Neural progenitor cell (in vitro differentiated cells): ENCODE data around the gene PCTP. TPM values are rescaled to one million over a fixed set of nuclear protein-coding genes. Genes with fewer than 3 reads are reported as not detected.
A peak's percentile ranks its signal among the peaks of the same experiment; 100 is the strongest.

Source experiments
- DNase-seq: peaks from one replicate; pipeline ENCODE4 v3.0.0-alpha.2; 2016; ENCODE audit warnings: low spot score
- H2AFZ ChIP-seq: fragments of 200-600 bp; sonication (generic); replicated peaks from 2 replicates; pipeline ENCODE4 v1.6.1; 2016; ENCODE audit warnings: antibody characterized with exemption
- H3F3A ChIP-seq: fragments of 200-600 bp; sonication (generic); 2 replicates; pipeline ENCODE4 v1.6.1; 2016; ENCODE audit warnings: antibody characterized with exemption, low read depth
- H3K27ac ChIP-seq: fragments of 200-600 bp; sonication (generic); 2 replicates; pipeline ENCODE4 v1.5.1; 2016; ENCODE audit warnings: mild to moderate bottlenecking
- H3K27me3 ChIP-seq: fragments of 200-600 bp; sonication (generic); 2 replicates; pipeline ENCODE4 v1.6.1; 2016; ENCODE audit warnings: mild to moderate bottlenecking, moderate library complexity
- H3K36me3 ChIP-seq: fragments of 200-600 bp; sonication (generic); 2 replicates; pipeline ENCODE4 v1.5.1; 2016
- H3K4me1 ChIP-seq: fragments of 200-600 bp; sonication (generic); 2 replicates; pipeline ENCODE4 v1.6.1; 2016; ENCODE audit warnings: mixed run types
- H3K4me2 ChIP-seq: fragments of 200-600 bp; sonication (generic); 2 replicates; pipeline ENCODE4 v1.6.1; 2016
- H3K4me3 ChIP-seq: fragments of 200-600 bp; sonication (generic); 2 replicates; pipeline ENCODE4 v1.5.1; 2016
- H3K79me2 ChIP-seq: fragments of 200-600 bp; sonication (generic); 2 replicates; pipeline ENCODE4 v1.6.1; 2016; ENCODE audit warnings: low read depth
- H3K9ac ChIP-seq: fragments of 200-600 bp; sonication (generic); 2 replicates; pipeline ENCODE4 v1.6.1; 2016
- H3K9me3 ChIP-seq: fragments of 200-600 bp; sonication (generic); 2 replicates; pipeline ENCODE4 v1.5.1; 2016; ENCODE audit warnings: low read depth
- H4K20me1 ChIP-seq: fragments of 200-600 bp; sonication (generic); 2 replicates; pipeline ENCODE4 v1.6.1; 2016; ENCODE audit warnings: low read depth
- H3K27ac Mint-ChIP-seq: 3 replicates; pipeline ENCODE4 v1.8.0; 2021; ENCODE audit warnings: mixed read lengths
- H3K27me3 Mint-ChIP-seq: 2 replicates; pipeline ENCODE4 v1.8.0; 2022; ENCODE audit warnings: low read depth, mild to moderate bottlenecking, inconsistent platforms, moderate library complexity, mixed read lengths; ENCODE audit not compliant: insufficient read depth
- H3K36me3 Mint-ChIP-seq: 3 replicates; pipeline ENCODE4 v1.8.0; 2021; ENCODE audit warnings: mixed read lengths
- H3K4me1 Mint-ChIP-seq: 3 replicates; pipeline ENCODE4 v1.8.0; 2021; ENCODE audit warnings: mixed read lengths
- H3K4me3 Mint-ChIP-seq: 3 replicates; pipeline ENCODE4 v1.8.0; 2021; ENCODE audit warnings: mild to moderate bottlenecking, moderate library complexity, mixed read lengths
- H3K9me3 Mint-ChIP-seq: 3 replicates; pipeline ENCODE4 v1.8.0; 2020; ENCODE audit warnings: mixed read lengths
- EZH2 ChIP-seq: fragments of 200-600 bp; sonication (generic); IDR thresholded peaks from 2 replicates; pipeline ENCODE4 v1.6.1; 2017; ENCODE audit warnings: antibody characterized with exemption, mild to moderate bottlenecking, moderate library complexity
- EZH2phosphoT487 ChIP-seq: fragments of 200-600 bp; sonication (generic); IDR thresholded peaks from 2 replicates; pipeline ENCODE4 v1.6.1; 2017; ENCODE audit warnings: antibody characterized with exemption
- total RNA-seq: library from RNA; depleted of rRNA; stranded (reverse); fragments of >200 nt; gene quantifications from 2 replicates; pipeline ENCODE4 v1.2.3, GENCODE V29; 2015; ENCODE audit warnings: low replicate concordance
- TF ChIP-seq, protein P1 (sequence below): fragments of 200-600 bp; sonication (generic); IDR thresholded peaks from 2 replicates; pipeline ENCODE4 v1.5.1; 2017; ENCODE audit warnings: antibody characterized with exemption, mild to moderate bottlenecking

The PCTP gene
- total RNA-seq: 26.5 and 30.4 TPM in 2 replicates

- Histone ChIP-seq H3K27ac (peak within 1 kb of the TSS; percentile 62), H3K9ac (no peak within 1 kb of the TSS), H2AFZ (peak within 1 kb of the TSS; percentile 74), H3K27me3 (no peaks in the 10 kb centered on the region), H3K4me2 (peak within 1 kb of the TSS; percentile 89), H3K79me2 (peaks cover 19% of the 10 kb centered on the region), H3F3A (peaks cover 13% of the 10 kb centered on the region), H3K4me1 (peaks cover 6% of the 10 kb centered on the region), H3K4me3 (peak within 1 kb of the TSS; percentile 61), H4K20me1 (peaks cover 5% of the 10 kb centered on the region), H3K9me3 (no peaks in the 10 kb centered on the region), H3K36me3 (no peaks in the 10 kb centered on the region)
- Mint-ChIP-seq H3K27ac (peak within 1 kb of the TSS; percentile 63), H3K4me1 (peaks cover 15% of the 10 kb centered on the region), H3K4me3 (peak within 1 kb of the TSS; percentile 94), H3K27me3 (peaks cover 3% of the 10 kb centered on the region), H3K9me3 (no peaks in the 10 kb centered on the region), H3K36me3 (peaks cover 7% of the 10 kb centered on the region)
- DNase-seq: peak; percentile 96
- TF ChIP-seq EZH2: no peak
- TF ChIP-seq EZH2phosphoT487: no peak
- TF ChIP-seq, protein P1, sequence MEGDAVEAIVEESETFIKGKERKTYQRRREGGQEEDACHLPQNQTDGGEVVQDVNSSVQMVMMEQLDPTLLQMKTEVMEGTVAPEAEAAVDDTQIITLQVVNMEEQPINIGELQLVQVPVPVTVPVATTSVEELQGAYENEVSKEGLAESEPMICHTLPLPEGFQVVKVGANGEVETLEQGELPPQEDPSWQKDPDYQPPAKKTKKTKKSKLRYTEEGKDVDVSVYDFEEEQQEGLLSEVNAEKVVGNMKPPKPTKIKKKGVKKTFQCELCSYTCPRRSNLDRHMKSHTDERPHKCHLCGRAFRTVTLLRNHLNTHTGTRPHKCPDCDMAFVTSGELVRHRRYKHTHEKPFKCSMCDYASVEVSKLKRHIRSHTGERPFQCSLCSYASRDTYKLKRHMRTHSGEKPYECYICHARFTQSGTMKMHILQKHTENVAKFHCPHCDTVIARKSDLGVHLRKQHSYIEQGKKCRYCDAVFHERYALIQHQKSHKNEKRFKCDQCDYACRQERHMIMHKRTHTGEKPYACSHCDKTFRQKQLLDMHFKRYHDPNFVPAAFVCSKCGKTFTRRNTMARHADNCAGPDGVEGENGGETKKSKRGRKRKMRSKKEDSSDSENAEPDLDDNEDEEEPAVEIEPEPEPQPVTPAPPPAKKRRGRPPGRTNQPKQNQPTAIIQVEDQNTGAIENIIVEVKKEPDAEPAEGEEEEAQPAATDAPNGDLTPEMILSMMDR: peak; percentile 52
Observed at GRCh38 chr17:55750750-55751657, at the start of gene PCTP. Gene PCTP, plus strand, starts transcription at chr17:55751051. Its CDS starts 53 bp downstream, at chr17:55751104.

DNA sequence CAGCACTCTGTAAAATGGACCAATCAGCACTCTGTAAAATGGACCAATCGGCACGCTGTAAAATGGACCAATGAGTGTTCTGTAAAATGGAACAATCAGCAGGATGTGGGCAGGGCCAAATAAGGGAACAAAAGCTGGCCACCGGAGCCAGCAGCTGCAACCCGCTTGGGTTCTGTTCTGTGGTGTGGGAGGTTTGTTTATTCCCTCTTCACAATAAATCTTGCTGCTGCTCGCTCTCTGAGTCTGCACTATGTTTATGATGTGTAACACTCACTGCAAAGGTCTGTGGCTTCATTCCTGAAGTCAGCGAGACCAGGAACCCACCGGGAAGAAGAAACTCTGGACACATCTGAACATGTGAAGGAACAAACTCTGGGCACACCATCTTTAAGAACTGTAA is 48.7 kb upstream of the PCTP start:
- no peak overlapping the region for H3K27ac Mint-ChIP-seq
- no peaks in the 10 kb centered on the region for H3K36me3 Mint-ChIP-seq
- no peaks in the 10 kb centered on the region for H3K27me3 ChIP-seq
- no peak for DNase-seq
- no peak overlapping the region for H3K9ac ChIP-seq
- H3K36me3 ChIP-seq: no peaks in the 10 kb centered on the region
- peaks cover 3% of the 10 kb centered on the region for H3K9me3 Mint-ChIP-seq
- no peak overlapping the region for H3K4me2 ChIP-seq
- peaks cover 3% of the 10 kb centered on the region for H3K27me3 Mint-ChIP-seq
- no peak overlapping the region for H3K4me3 ChIP-seq
- H3K79me2 ChIP-seq: no peaks in the 10 kb centered on the region
- no peak overlapping the region for H3K4me3 Mint-ChIP-seq
- H2AFZ ChIP-seq: no peak overlapping the region
- TF ChIP-seq EZH2phosphoT487 (no peak), EZH2 (no peak)
- TF ChIP-seq, protein P1: no peak
- peaks cover 21% of the 10 kb centered on the region for H3F3A ChIP-seq
- H3K4me1 Mint-ChIP-seq: peaks cover 15% of the 10 kb centered on the region
- H3K4me1 ChIP-seq: peaks cover 29% of the 10 kb centered on the region
- no peak overlapping the region for H3K27ac ChIP-seq
- H4K20me1 ChIP-seq: no peaks in the 10 kb centered on the region
- H3K9me3 ChIP-seq: no peaks in the 10 kb centered on the region

DNA sequence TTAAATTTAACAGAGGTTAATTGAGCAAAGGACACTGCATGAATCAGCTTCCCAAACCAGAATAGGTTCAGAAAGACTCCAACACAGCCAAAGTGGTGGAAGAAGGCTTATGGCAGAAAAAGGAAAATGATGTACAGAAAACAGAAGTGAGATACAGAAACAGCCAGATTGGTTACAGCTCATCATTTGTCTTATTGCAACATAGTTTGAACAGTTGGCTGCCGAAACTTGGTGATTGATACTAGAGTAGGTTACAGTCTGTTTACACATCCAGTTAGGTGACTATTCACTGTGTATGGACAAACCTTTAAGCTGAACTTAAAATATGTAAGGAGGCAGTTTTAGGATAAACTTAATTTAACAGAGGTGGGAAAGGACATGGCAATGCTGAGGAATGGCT is 46.5 kb upstream of the PCTP start:
- TF ChIP-seq, protein P1: no peak
- TF ChIP-seq EZH2phosphoT487: no peak
- no peak for TF ChIP-seq EZH2
- no peaks in the 10 kb centered on the region for H4K20me1 ChIP-seq
- H3K27me3 ChIP-seq: no peaks in the 10 kb centered on the region
- DNase-seq: no peak
- H3K9me3 ChIP-seq: no peaks in the 10 kb centered on the region
- H3K9me3 Mint-ChIP-seq: peaks cover 3% of the 10 kb centered on the region
- no peak overlapping the region for H3K4me2 ChIP-seq
- H3K79me2 ChIP-seq: no peaks in the 10 kb centered on the region
- H3K36me3 Mint-ChIP-seq: no peaks in the 10 kb centered on the region
- no peak overlapping the region for H3K27ac Mint-ChIP-seq
- H3K4me1 ChIP-seq: peaks cover 33% of the 10 kb centered on the region
- no peak overlapping the region for H3K4me3 Mint-ChIP-seq
- H2AFZ ChIP-seq: no peak overlapping the region
- peaks cover 22% of the 10 kb centered on the region for H3K4me1 Mint-ChIP-seq
- H3K36me3 ChIP-seq: no peaks in the 10 kb centered on the region
- no peak overlapping the region for H3K4me3 ChIP-seq
- no peak overlapping the region for H3K27ac ChIP-seq
- H3K9ac ChIP-seq: no peak overlapping the region
- no peaks in the 10 kb centered on the region for H3K27me3 Mint-ChIP-seq
- H3F3A ChIP-seq: peaks cover 20% of the 10 kb centered on the region
